A204.1 (cell line): Measurements from ENCODE around the gene CXCR4.
"Not testable (repeated sequence)": the region's sequence is repeated elsewhere in the genome, so short reads cannot be mapped to it uniquely, and the experiment has no call there.

Source experiments
- FAIRE-seq: peaks from 2 replicates; lab custom pipeline; 2012; peaks lifted over from hg19 to GRCh38; lab: Jason Lieb, UNC

The CXCR4 gene

DNA sequence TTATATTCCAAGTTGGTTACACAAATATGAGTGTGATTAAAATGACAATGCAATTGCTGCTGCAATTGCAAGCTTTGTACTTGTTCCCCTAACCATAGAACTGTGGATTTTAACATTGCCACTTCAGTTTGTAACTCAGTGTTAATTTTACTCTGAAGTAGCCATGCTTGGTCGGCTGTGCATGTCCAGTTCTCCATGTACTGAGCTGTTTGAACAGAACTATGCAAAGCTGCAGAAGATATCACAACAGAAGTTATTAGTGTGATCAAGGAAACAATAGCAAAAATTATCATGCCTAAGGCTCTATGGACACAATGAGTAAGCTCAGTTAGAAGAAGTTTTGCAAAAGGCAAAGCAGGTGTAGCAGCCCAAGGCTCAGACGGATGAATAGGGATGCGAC is 45.3 kb downstream of the CXCR4 start:
- no peak for FAIRE-seq

DNA sequence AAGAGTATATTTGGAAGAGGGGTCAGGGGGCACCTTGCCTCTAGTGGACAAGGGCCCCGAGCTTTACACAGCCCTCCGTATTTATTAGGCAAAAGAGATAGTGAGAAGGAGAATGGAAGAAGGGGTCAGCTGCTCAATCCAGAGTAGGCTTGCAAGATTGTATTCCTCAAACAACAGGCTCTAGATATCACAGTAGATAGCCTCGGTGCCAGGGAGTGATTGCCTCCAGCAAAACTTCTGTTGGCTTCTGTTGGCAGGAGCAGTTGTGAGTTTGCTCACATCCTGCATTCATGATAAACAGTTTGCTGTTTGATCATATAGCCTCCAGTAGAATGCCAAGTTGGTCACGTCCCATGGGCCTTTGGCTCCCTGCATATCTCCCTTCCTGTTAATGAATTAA is 46.1 kb downstream of the CXCR4 start:
- FAIRE-seq = not testable (repeated sequence)

DNA sequence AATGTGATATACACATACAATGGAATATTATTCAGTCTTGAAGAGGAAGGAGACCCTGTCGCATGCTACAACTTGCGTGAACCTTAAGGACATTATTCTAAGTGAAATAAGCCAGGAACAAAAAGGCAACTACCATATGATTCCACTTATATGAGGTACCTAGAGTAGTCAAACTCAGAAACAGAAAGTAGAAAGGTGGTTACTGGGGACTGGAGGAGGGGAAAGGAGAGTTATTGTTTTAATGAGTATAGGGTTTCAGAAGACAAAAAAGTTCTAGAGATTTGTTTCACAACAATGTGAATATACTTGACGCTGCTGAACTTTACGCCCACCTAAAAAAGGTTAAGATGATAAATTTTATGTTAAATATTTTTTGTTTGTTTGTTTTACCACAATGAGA is 47.0 kb downstream of the CXCR4 start:
- FAIRE-seq = no peak

DNA sequence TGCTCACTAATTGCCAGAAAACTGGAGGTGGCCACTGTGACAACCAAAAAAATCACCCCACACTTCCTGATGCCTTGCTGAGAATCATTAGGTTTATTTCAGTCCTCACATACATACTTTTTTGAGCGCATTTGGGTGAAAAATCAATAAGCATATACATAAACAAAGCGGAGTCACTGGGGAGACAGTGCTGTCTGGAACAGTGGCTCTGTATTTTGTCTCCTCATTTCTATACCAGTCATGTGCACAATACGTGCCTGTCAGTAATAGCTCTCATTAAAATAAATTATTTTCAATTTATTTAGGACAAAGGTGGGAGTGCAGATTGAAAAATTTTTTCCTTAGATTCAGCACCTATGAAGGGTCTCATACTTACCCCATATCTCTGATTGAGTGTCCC is 48.2 kb downstream of the CXCR4 start:
- no peak for FAIRE-seq

DNA sequence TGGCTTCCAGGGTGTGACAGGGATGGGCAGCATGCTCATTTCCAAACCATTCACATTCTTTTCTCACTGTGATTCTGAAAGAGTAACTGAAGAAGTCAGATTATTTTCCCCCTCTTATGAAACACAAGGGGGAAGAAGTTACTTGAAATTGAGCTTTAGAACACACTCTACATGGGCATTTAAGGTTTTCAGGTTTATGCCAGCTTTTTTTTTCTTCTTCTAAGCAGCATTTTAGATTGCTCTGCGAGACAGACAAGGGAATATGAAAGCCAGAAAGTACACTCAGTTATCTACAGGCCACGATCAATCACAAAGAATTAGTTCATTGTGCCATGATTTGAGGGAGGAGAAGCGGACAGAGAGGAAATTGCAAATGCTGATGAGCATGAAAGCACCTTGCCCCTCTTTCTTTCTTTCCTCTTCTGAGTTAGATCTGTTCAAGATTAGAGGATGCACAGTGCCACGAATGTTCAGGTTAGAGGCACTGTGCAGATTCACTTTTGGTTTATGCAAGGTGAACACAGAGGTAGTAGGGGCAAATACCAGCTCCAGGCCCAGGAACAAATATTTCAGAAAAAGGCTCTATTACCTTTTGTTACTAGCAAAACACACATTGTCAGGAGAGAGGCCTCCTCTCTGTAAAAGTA is 49.2 kb downstream of the CXCR4 start:
- FAIRE-seq = no peak

DNA sequence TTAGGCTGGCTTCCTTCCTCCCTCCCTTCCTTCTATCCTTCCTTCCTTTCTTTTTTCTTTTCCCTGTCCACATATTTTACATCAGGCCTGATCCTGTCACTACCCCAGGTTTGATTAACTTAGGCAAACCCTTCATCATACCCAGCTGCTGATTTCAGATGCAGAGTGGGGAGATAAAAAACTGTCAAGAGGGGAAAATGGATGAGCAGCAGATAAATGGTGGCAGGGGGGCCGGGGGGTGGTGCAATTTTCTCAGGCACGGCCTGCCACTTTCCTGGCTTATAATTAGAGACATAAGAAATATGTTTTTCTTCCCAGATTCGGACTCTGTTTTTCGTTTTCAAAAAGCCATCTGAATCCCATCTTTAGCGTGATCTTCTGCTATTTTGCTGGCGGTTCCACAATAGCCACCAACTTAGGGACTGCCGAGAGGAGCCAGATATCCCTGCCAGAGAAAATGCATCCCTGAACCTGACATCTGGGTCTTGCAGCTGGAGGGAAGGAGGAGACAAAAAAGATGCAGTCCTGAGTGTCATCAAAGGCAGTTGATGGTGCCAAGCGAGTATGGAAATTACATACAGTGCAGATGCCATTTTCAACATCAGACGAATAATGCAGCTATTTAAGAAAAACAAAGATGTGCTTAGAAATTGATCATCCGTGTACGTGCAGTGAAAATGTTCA is 49.9 kb downstream of the CXCR4 start:
- FAIRE-seq = no peak

DNA sequence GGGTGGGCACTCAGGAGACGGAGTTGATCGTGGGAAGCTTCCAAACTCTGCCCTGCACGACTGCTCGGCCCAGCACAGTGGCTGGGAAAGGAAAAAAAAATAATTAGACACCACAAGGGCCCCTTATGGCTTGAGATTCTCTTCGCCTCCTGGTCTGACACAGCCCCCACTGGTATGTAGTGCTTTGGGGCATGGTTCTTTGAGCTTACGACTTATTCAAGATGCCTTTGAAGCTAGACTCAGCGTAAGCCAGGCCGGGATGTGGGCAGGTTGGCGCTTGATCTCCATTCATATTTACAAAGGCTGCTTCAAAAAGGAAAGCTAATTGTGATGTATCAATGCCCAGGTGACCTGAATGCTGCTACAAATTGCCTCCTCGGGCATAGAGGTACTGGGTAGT is 50.5 kb downstream of the CXCR4 start:
- FAIRE-seq = no peak

DNA sequence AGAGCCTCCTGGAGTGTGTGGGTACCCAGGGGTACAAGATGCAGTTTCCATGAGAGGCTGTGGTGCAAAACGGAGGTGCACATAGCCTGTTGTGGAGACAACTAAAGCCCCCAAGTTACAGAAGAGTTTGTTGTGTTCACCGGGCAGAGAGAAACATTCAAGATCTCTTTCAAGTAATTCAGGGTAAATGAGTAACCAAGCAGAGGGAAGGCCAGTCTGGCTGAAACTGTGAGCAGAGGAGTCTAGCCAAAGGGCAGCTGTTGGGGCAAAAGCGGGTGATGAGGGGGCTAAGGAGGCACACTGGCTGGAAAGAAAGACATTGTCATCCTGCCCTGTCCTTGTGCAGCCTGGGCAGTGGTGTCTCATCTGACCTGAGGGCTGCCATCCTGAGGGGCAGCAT is 52.0 kb downstream of the CXCR4 start:
- FAIRE-seq = no peak

DNA sequence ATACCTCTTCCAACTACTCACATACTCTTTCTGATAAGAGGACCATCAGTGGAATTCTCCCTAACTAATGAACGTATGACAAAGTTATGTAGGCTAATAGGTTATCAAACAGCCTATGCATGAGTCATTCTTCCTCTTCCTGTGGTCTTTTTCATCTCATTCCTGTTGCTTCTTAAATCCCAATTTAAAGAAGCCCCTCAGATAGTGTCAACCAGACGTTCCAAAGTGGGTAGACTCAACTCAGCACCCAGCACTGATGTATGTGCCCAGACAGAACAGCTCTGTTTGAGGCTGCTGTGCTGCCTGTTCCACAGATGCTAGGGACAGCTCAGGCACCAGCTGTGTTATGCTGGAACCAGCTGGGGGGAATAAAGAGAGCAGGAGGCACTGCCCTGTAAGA is 52.6 kb downstream of the CXCR4 start:
- no peak for FAIRE-seq
